Thyroid gland (tissue), 4 donors: Measurements from ENCODE around the gene SYNPO2.

ENCODE experiments used
- POLR2A ChIP-seq, 2 donors: fragments of 450-650 bp; IDR thresholded peaks; one replicate each; pipeline ENCODE4 v1.6.1; 2017; ENCODE audit warnings: antibody characterized with exemption in 2 of 2, mild to moderate bottlenecking in 2 of 2, moderate library complexity in 1 of 2
- TF ChIP-seq, protein P1 (sequence below), 6 experiments: fragments of 200-600 bp in 3 of 6; fragments of 450-650 bp in 3 of 6; sonication (generic) in 3 of 6; IDR thresholded peaks; one replicate each; pipeline ENCODE4 v1.5.1; 2016 to 2019; ENCODE audit warnings: antibody characterized with exemption in 6 of 6, mild to moderate bottlenecking in 2 of 6, inconsistent platforms in 1 of 6, moderate library complexity in 1 of 6

- TF ChIP-seq, protein P1, sequence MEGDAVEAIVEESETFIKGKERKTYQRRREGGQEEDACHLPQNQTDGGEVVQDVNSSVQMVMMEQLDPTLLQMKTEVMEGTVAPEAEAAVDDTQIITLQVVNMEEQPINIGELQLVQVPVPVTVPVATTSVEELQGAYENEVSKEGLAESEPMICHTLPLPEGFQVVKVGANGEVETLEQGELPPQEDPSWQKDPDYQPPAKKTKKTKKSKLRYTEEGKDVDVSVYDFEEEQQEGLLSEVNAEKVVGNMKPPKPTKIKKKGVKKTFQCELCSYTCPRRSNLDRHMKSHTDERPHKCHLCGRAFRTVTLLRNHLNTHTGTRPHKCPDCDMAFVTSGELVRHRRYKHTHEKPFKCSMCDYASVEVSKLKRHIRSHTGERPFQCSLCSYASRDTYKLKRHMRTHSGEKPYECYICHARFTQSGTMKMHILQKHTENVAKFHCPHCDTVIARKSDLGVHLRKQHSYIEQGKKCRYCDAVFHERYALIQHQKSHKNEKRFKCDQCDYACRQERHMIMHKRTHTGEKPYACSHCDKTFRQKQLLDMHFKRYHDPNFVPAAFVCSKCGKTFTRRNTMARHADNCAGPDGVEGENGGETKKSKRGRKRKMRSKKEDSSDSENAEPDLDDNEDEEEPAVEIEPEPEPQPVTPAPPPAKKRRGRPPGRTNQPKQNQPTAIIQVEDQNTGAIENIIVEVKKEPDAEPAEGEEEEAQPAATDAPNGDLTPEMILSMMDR (IDR thresholded peaks at IDR 0.05), result peak in 3 of 6 experiments; percentile 46 to 50 (median 48)
- TF ChIP-seq POLR2A (IDR thresholded peaks at IDR 0.05), result no peak
Measured at GRCh38 chr4:118954246-118954645, 65.6 kb downstream of the SYNPO2 start.
